SK-N-SH (cell line): Measurements from ENCODE around the gene PER2. TPM values are rescaled to one million over a fixed set of nuclear protein-coding genes. Genes with fewer than 3 reads are reported as not detected.

ENCODE experiments used
- CTCF ChIA-PET: fragments of 300-600, 350-600 bp; formaldehyde crosslinking; extraction: SDS; loops from one replicate; lab custom pipeline; 2021; lab: Yijun Ruan, JAX
- POLR2A ChIA-PET: fragments of 350-600 bp; sonication (Branson Sonifier 250); formaldehyde crosslinking; extraction: SDS; loops from one replicate; lab custom pipeline; 2020; ENCODE audit warnings: antibody characterized with exemption, inconsistent platforms; lab: Yijun Ruan, JAX
- DNase-seq: peaks from one replicate; pipeline ENCODE4 v3.0.0; 2012
- H2AFZ ChIP-seq: fragments of 200-600 bp; sonication (generic); 2 replicates; pipeline ENCODE4 v1.8.1; 2016; ENCODE audit warnings: antibody characterized with exemption, mild to moderate bottlenecking, low read depth
- H3F3A ChIP-seq: fragments of 200-600 bp; sonication (generic); replicated peaks from 2 replicates; pipeline ENCODE3; 2016; ENCODE audit warnings: antibody characterized with exemption, mild to moderate bottlenecking; ENCODE audit not compliant: insufficient read depth
- H3K27ac ChIP-seq, 2 experiments: fragments of 200-500 bp in 1 of 2; fragments of 200-600 bp in 1 of 2; sonication (Bioruptor generic) in 1 of 2; sonication (generic), shearing (Covaris generic) in 1 of 2; 2 replicates each; pipeline versions ENCODE4 v1.5.1 to v1.6.1; 2014 to 2016; ENCODE audit warnings: low read depth in 2 of 2, inconsistent platforms in 1 of 2, low read length in 1 of 2, mild to moderate bottlenecking in 1 of 2, mixed read lengths in 1 of 2
- H3K27me3 ChIP-seq: fragments of 200-600 bp; sonication (generic), shearing (Covaris generic); 2 replicates; pipeline ENCODE4 v1.6.1; 2016; ENCODE audit warnings: mixed run types; ENCODE audit not compliant: insufficient read depth
- H3K36me3 ChIP-seq, 2 experiments: fragments of 200-500 bp in 1 of 2; fragments of 200-600 bp in 1 of 2; sonication (Bioruptor generic) in 1 of 2; sonication (generic) in 1 of 2; replicated peaks in 1 of 2; 2 replicates each; pipeline versions ENCODE3 to v1.5.1; 2014 to 2016; ENCODE audit warnings: low read length in 1 of 2, mild to moderate bottlenecking in 1 of 2; ENCODE audit not compliant: insufficient read depth in 2 of 2, control insufficient read depth in 1 of 2
- H3K4me1 ChIP-seq, 2 experiments: fragments of 200-500 bp in 1 of 2; fragments of 200-600 bp in 1 of 2; sonication (Bioruptor generic) in 1 of 2; sonication (generic), shearing (Covaris generic) in 1 of 2; 2 replicates each; pipeline versions ENCODE4 v1.5.1 to v1.6.1; 2014 to 2016; ENCODE audit warnings: low read depth in 1 of 2, low read length in 1 of 2, mixed run types in 1 of 2; ENCODE audit not compliant: insufficient read depth in 2 of 2, control insufficient read depth in 1 of 2
- H3K4me2 ChIP-seq: fragments of 200-600 bp; sonication (generic), shearing (Covaris generic); 2 replicates; pipeline ENCODE4 v1.6.1; 2017; ENCODE audit warnings: mixed run types
- H3K4me3 ChIP-seq, 2 experiments: fragments of 200-500 bp in 1 of 2; fragments of 200-600 bp in 1 of 2; sonication (Bioruptor generic) in 1 of 2; sonication (generic), shearing (Covaris generic) in 1 of 2; 2 replicates each; pipeline versions ENCODE4 v1.5.1 to v1.8.1; 2014 to 2016; ENCODE audit warnings: low read depth in 2 of 2, inconsistent platforms in 1 of 2, low read length in 1 of 2, mild to moderate bottlenecking in 1 of 2, mixed read lengths in 1 of 2, moderate library complexity in 1 of 2
- H3K79me2 ChIP-seq: fragments of 200-600 bp; sonication (generic); 2 replicates; pipeline ENCODE4 v1.8.1; 2017; ENCODE audit warnings: mild to moderate bottlenecking; ENCODE audit not compliant: insufficient read depth
- H3K9ac ChIP-seq: fragments of 200-600 bp; sonication (generic); 2 replicates; pipeline ENCODE4 v1.6.1; 2017; ENCODE audit warnings: mixed run types
- H3K9me2 ChIP-seq: fragments of 200-600 bp; sonication (generic); 2 replicates; pipeline ENCODE4 v1.6.1; 2017; ENCODE audit warnings: mixed run types
- H3K9me3 ChIP-seq: fragments of 200-600 bp; sonication (generic); 2 replicates; pipeline ENCODE4 v1.6.1; 2017; ENCODE audit warnings: mixed run types, mild to moderate bottlenecking, moderate library complexity
- H4K20me1 ChIP-seq: fragments of 200-600 bp; sonication (generic); 2 replicates; pipeline ENCODE4 v1.6.1; 2017; ENCODE audit warnings: mild to moderate bottlenecking, mixed run types; ENCODE audit not compliant: insufficient read depth
- CHD2 ChIP-seq: fragments of 150-350 bp; IDR thresholded peaks from 2 replicates; pipeline ENCODE4 v1.6.1; 2018; ENCODE audit warnings: low read length; ENCODE audit not compliant: partially characterized antibody
- CTCF ChIP-seq: fragments of 200-600 bp; sonication (generic); IDR thresholded peaks from 2 replicates; pipeline ENCODE4 v1.6.1; 2017; ENCODE audit warnings: antibody characterized with exemption, mild to moderate bottlenecking, moderate library complexity
- FOSL2 ChIP-seq: IDR thresholded peaks from 2 replicates; pipeline ENCODE4 v1.4.0; 2012; ENCODE audit warnings: low read depth, mild to moderate bottlenecking, moderate library complexity, borderline replicate concordance
- FOXJ3 ChIP-seq: sonication (generic); formaldehyde crosslinking; IDR thresholded peaks from 2 replicates; pipeline ENCODE4 v1.5.1; 2020; ENCODE audit warnings: mild to moderate bottlenecking, missing genetic modification reagents
- FOXM1 ChIP-seq: IDR thresholded peaks from 2 replicates; pipeline ENCODE4 v1.4.0; 2012; ENCODE audit warnings: low read depth, mild to moderate bottlenecking
- JUND ChIP-seq: IDR thresholded peaks from 2 replicates; pipeline ENCODE4 v1.4.0; 2012
- MXI1 ChIP-seq: IDR thresholded peaks from 2 replicates; pipeline ENCODE4 v1.6.1; 2012; ENCODE audit warnings: mild to moderate bottlenecking, low read depth, low read length, improper control_type of control experiment
- RAD21 ChIP-seq: IDR thresholded peaks from 2 replicates; pipeline ENCODE4 v1.6.1; 2012; ENCODE audit warnings: mild to moderate bottlenecking, low read length
- RFX5 ChIP-seq: IDR thresholded peaks from 2 replicates; pipeline ENCODE4 v1.6.1; 2012; ENCODE audit warnings: mild to moderate bottlenecking, improper control_type of control experiment, low read length
- RXRA ChIP-seq: IDR thresholded peaks from 2 replicates; pipeline ENCODE4 v1.4.0; 2012; ENCODE audit warnings: low read depth, mild to moderate bottlenecking, borderline replicate concordance
- SIN3A ChIP-seq: IDR thresholded peaks from 2 replicates; pipeline ENCODE4 v1.6.1; 2012; ENCODE audit warnings: low read depth, mild to moderate bottlenecking, low read length, moderate library complexity, borderline replicate concordance
- SMC3 ChIP-seq: IDR thresholded peaks from 2 replicates; pipeline ENCODE4 v1.6.1; 2012; ENCODE audit warnings: low read depth, low read length, improper control_type of control experiment
- TCF12 ChIP-seq: IDR thresholded peaks from 2 replicates; pipeline ENCODE4 v1.4.0; 2012
- TEAD4 ChIP-seq: IDR thresholded peaks from 2 replicates; pipeline ENCODE4 v1.4.0; 2012; ENCODE audit warnings: mild to moderate bottlenecking, borderline replicate concordance; ENCODE audit not compliant: insufficient read depth
- USF2 ChIP-seq: fragments of 150-350 bp; IDR thresholded peaks from 2 replicates; pipeline ENCODE4 v1.6.1; 2017; ENCODE audit warnings: antibody characterized with exemption, low read length, low read depth, borderline replicate concordance
- YY1 ChIP-seq: IDR thresholded peaks from 2 replicates; pipeline ENCODE4 v1.4.0; 2012; ENCODE audit warnings: low read depth, mild to moderate bottlenecking
- WGBS: methylation state at CpG from one replicate; pipeline ENCODE4 v1.1.6; 2017; ENCODE audit warnings: low lambda C conversion rate; 5-methylcytosine and 5-hydroxymethylcytosine counted together
- polyA plus RNA-seq, 3 experiments: library from polyadenylated mRNA; depleted of rRNA; stranded (reverse); fragments of >200 nt; gene quantifications; 2 replicates each; pipeline ENCODE4 v1.2.3, GENCODE V29; 2012
- TF ChIP-seq, protein P1 (sequence below): IDR thresholded peaks from 2 replicates; pipeline ENCODE4 v1.4.0; 2012; ENCODE audit warnings: low read depth, borderline replicate concordance
- TF ChIP-seq, protein P2 (sequence below): IDR thresholded peaks from 2 replicates; pipeline ENCODE4 v1.4.0; 2012; ENCODE audit warnings: low read depth

PER2 gene
- polyA plus RNA-seq, 1 of the 3 experiments (the other 2 are of a cell fraction): 0.82 TPM

DNA sequence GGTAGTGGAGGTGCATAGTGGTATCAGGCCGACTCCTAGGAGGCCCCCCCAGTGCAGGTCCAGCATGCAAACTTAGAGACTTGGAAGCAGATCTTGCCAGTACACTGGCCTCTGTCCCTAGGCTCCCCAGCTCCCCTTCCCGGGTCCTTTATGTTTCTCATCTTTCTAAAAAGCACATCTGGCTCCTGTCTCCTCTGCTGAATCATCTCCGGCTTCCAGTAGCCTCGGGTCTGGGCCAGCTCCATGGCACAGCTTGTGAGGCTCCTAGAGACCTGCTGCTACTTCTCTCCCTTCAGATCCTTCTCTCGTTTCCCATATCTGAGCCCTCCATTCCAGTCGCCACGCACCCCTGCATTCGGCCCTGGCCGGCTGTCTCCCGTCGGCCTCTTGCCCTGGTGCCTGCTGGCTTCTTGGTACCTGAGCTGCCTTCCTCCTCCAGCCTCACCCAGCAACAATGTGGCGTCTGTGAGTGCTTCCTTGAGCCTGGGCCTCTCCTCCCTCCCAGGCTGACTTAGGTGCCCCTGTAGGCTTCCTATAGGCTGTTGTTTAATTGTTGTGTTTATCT is 38.5 kb upstream of the PER2 start:
- H3K79me2 ChIP-seq: peaks cover 51% of the 10 kb centered on the region
- H3K4me2 ChIP-seq: no peak overlapping the region
- H3K36me3 ChIP-seq: peaks cover 16 to 38% of the 10 kb centered on the region in 2 experiments
- DNase-seq: no peak
- ChIA-PET POLR2A (no interaction called here), CTCF (no interaction called here)
- no peaks in the 10 kb centered on the region for H3K9me3 ChIP-seq
- H3K4me3 ChIP-seq: no peak overlapping the region
- H3K4me1 ChIP-seq: peaks cover 0 to 8% of the 10 kb centered on the region in 2 experiments; a peak in 1 of 4 replicates
- TF ChIP-seq JUND (no peak), TCF12 (no peak), RXRA (no peak), YY1 (no peak), SIN3A (no peak), RFX5 (no peak), MXI1 (no peak), FOXJ3 (CRISPR knock-in tag) (no peak), CTCF (no peak), FOSL2 (no peak), TEAD4 (no peak), FOXM1 (no peak), SMC3 (no peak), CHD2 (no peak), USF2 (no peak), RAD21 (no peak)
- TF ChIP-seq, protein P1, sequence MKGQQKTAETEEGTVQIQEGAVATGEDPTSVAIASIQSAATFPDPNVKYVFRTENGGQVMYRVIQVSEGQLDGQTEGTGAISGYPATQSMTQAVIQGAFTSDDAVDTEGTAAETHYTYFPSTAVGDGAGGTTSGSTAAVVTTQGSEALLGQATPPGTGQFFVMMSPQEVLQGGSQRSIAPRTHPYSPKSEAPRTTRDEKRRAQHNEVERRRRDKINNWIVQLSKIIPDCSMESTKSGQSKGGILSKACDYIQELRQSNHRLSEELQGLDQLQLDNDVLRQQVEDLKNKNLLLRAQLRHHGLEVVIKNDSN: no peak
- TF ChIP-seq, protein P2, sequence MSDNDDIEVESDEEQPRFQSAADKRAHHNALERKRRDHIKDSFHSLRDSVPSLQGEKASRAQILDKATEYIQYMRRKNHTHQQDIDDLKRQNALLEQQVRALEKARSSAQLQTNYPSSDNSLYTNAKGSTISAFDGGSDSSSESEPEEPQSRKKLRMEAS: no peak
- H3F3A ChIP-seq: peaks cover 3% of the 10 kb centered on the region
- no peak overlapping the region for H2AFZ ChIP-seq
- no peaks in the 10 kb centered on the region for H3K27me3 ChIP-seq
- H4K20me1 ChIP-seq: peaks cover 3% of the 10 kb centered on the region; the same call in 1 of the 2 replicates
- 90% methylated on average over 12 of the region's 12 CpGs for WGBS
- H3K27ac ChIP-seq: no peak overlapping the region
- no peak overlapping the region for H3K9ac ChIP-seq
- H3K9me2 ChIP-seq: no peaks in the 10 kb centered on the region
